Fibroblast of the aortic adventitia (primary cell): ENCODE results near the gene MRPL17. TPM values are rescaled to one million over a fixed set of nuclear protein-coding genes. Genes with fewer than 3 reads are reported as not detected.

ENCODE experiments used
- DNase-seq: peaks from one replicate; pipeline ENCODE4 v3.0.0-alpha.2; 2010; ENCODE audit warnings: low read depth
- H3K4me3 ChIP-seq: 2 replicates; pipeline ENCODE4 v1.5.1; 2011; ENCODE audit warnings: low read depth, mild to moderate bottlenecking, control low read depth, low read length, moderate library complexity
- CTCF ChIP-seq: IDR thresholded peaks from 2 replicates; pipeline ENCODE4 v1.5.1; 2011; ENCODE audit warnings: mild to moderate bottlenecking, low read length, control low read depth, inconsistent platforms; ENCODE audit not compliant: insufficient read depth
- total RNA-seq: library from RNA; depleted of rRNA; stranded (reverse); fragments of >200 nt; gene quantifications from 2 replicates; pipeline ENCODE4 v1.2.3, GENCODE V29; 2012; ENCODE audit warnings: low replicate concordance

MRPL17 gene
- total RNA-seq, 1 donor, result 49.1 TPM

DNA sequence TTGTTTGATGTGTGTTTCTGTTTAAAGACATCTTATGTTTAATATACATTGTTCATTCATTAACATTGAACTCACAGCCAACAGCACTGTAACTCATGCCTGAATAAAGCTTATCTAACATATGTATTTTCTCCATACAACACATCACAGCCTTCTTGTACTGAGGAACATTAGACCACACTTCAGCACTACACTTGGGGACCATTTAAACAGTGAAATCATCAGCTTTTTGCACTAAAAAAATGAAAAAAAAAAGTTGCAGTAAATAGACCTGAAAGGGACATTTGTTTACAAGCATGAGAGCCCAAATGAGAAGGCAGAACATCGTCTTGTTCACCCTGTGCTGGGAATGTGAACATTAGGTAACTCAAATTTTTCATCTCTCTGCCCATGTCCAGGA, 48.6 kb downstream of the MRPL17 start:
- no peak for DNase-seq
- no peak for TF ChIP-seq CTCF
- H3K4me3 ChIP-seq, result no peak overlapping the region

GRCh38 chr11:6633422-6634408, 49.4 kb downstream of the MRPL17 start:
- no peak overlapping the region for H3K4me3 ChIP-seq

GRCh38 chr11:6632116-6633073, 50.7 kb downstream of the MRPL17 start:
- no peak overlapping the region for H3K4me3 ChIP-seq
- DNase-seq, result no peak
- no peak for TF ChIP-seq CTCF

More at GRCh38 chr11:6633422-6634408, 49.4 kb downstream of the MRPL17 start:
- TF ChIP-seq CTCF, result no peak
- no peak for DNase-seq

DNA sequence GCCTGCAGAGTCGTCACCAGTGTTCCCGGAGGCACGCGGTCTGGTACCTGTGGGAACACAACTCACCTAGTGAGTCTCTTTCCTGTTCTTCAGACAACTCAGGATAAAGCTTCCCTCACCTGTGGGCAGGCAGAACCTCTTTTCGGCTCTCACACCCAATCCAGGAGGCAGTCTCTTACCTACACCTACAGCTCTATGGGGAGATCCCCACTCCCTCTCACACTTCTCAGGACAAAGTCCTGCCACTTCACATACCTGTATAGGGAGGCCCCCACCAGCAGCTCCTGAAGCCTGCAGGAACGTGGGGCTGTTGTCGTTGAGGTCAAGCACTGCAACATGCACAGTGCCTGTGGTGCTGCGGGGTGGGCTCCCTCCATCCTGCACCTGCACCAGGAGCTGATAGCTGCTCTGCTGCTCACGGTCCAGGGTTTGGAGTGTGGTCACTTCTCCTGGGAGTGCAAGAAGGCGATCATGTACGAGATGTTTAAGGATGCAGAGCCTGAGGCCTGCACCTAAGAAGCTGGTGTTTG, 51.7 kb downstream of the MRPL17 start:
- DNase-seq, result no peak
- no peak overlapping the region for H3K4me3 ChIP-seq
- no peak for TF ChIP-seq CTCF

- no peak overlapping the region for H3K4me3 ChIP-seq
- TF ChIP-seq CTCF, result no peak
- DNase-seq, result no peak
These were observed 52.4 kb downstream of the MRPL17 start for GRCh38 chr11:6630632-6631291.

Other genes starting within 250 kb of the MRPL17 start
- 1.2 TPM in 1 of 2 replicates, not detected in the other for gene HPX, start 242.4 kb downstream of the MRPL17 start, total RNA-seq
- 18.9 and 23.8 TPM in 2 replicates for gene TRIM3, start 209.4 kb downstream of the MRPL17 start, total RNA-seq
- gene ARFIP2, start 202.0 kb downstream of the MRPL17 start, total RNA-seq, result 45.7 and 49.1 TPM in 2 replicates
- 30.1 and 41.8 TPM in 2 replicates for gene TIMM10B, start 201.8 kb downstream of the MRPL17 start, total RNA-seq
- 6.7 and 8.2 TPM in 2 replicates for gene DNHD1, start 186.1 kb downstream of the MRPL17 start, total RNA-seq
- gene RRP8, start 79.7 kb downstream of the MRPL17 start, total RNA-seq, result 8.2 and 10.2 TPM in 2 replicates
- gene ILK, start 79.6 kb downstream of the MRPL17 start, total RNA-seq, result 115 and 145 TPM in 2 replicates
- gene TAF10, start 71.1 kb downstream of the MRPL17 start, total RNA-seq, result 46.3 and 101 TPM in 2 replicates
- 49.3 and 60.2 TPM in 2 replicates for gene TPP1, start 63.9 kb downstream of the MRPL17 start, total RNA-seq
- gene DCHS1, start 27.5 kb downstream of the MRPL17 start, total RNA-seq, result 5.2 and 19.0 TPM in 2 replicates
- gene OR2AG2, start 88.6 kb upstream of the MRPL17 start, total RNA-seq, result 0.09 and 0.33 TPM in 2 replicates
- not detected in 2 replicates for gene OR2AG1, start 99.7 kb upstream of the MRPL17 start, total RNA-seq
- gene OR6A2, start 116.3 kb upstream of the MRPL17 start, total RNA-seq, result 0.27 and 0.33 TPM in 2 replicates
- not detected in 2 replicates for gene OR10A5, start 162.3 kb upstream of the MRPL17 start, total RNA-seq
- not detected in 2 replicates for gene OR10A2, start 179.7 kb upstream of the MRPL17 start, total RNA-seq
- gene OR10A4, start 193.3 kb upstream of the MRPL17 start, total RNA-seq, result not detected in 2 replicates
- gene OR2D2, start 209.2 kb upstream of the MRPL17 start, total RNA-seq, result 0.09 TPM in 1 of 2 replicates, not detected in the other
- gene OR2D3, start 237.7 kb upstream of the MRPL17 start, total RNA-seq, result not detected in 2 replicates
- 1.2 and 3.5 TPM in 2 replicates for gene ZNF215, start 243.1 kb upstream of the MRPL17 start, total RNA-seq